ENCODE results near the gene APBB2.
"Not testable (repeated sequence)": the region's sequence is repeated elsewhere in the genome, so short reads cannot be mapped to it uniquely, and the experiment has no call there.

DNA sequence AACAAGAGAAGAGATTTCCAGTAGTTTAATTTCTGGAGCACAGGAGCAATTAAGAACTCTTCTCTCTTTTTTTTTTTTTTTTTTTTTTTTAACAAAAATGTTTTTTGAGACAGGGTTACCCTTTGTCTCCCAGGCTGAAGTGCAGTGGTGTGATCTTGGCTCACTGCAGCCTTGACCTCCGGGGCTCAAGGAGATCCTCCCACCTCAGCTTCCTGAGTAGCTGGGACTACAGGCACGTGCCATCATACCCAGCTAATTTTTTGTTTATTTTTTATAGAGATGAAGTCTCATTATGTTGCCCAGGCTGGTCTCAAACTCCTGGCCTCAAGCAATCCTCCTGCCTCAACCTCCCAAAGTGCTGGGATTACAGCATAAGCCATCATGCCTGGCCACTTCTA lies 221.0 kb downstream of the APBB2 start:
- TF ChIP-seq, protein P1, sequence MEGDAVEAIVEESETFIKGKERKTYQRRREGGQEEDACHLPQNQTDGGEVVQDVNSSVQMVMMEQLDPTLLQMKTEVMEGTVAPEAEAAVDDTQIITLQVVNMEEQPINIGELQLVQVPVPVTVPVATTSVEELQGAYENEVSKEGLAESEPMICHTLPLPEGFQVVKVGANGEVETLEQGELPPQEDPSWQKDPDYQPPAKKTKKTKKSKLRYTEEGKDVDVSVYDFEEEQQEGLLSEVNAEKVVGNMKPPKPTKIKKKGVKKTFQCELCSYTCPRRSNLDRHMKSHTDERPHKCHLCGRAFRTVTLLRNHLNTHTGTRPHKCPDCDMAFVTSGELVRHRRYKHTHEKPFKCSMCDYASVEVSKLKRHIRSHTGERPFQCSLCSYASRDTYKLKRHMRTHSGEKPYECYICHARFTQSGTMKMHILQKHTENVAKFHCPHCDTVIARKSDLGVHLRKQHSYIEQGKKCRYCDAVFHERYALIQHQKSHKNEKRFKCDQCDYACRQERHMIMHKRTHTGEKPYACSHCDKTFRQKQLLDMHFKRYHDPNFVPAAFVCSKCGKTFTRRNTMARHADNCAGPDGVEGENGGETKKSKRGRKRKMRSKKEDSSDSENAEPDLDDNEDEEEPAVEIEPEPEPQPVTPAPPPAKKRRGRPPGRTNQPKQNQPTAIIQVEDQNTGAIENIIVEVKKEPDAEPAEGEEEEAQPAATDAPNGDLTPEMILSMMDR (conservative IDR thresholded peaks at IDR 0.05 in 1 of 2, IDR thresholded peaks at IDR 0.05 in 1 of 2; ENCODE audit: extremely low read depth in 1 of 2, insufficient read depth in 1 of 2, low read depth in 1 of 2, low read length in 2 of 2), result not testable (repeated sequence)
- not testable (repeated sequence) for TF ChIP-seq EZH2 (IDR thresholded peaks at IDR 0.05; ENCODE audit: borderline replicate concordance, low read length)
